Measurements from ENCODE around the gene ADA.

GRCh38 chr20:44624152-44624551 lies 27.3 kb downstream of the ADA start:
- TF ChIP-seq CTCF (conservative IDR thresholded peaks at IDR 0.05; ENCODE audit: low read length) (no peak), EZH2phosphoT487 (IDR thresholded peaks at IDR 0.05; ENCODE audit: borderline replicate concordance, low read depth, low read length) (no peak)

Data from OCI-LY7 (cell line).